Frontal cortex (tissue), 4 donors: ENCODE measurements around the gene GRM7. TPM values are rescaled to one million over a fixed set of nuclear protein-coding genes. Genes with fewer than 3 reads are reported as not detected.

Source experiments
- DNase-seq, 2 donors: peaks; one replicate each; pipeline ENCODE4 v3.0.0; 2012; ENCODE audit warnings: low spot score in 2 of 2
- FAIRE-seq: peaks from 2 replicates; lab custom pipeline; 2012; peaks lifted over from hg19 to GRCh38; lab: Jason Lieb, UNC
- total RNA-seq: library from RNA; depleted of rRNA; stranded (reverse); fragments of >200 nt; gene quantifications from one replicate; pipeline ENCODE4 v1.2.3, GENCODE V29; 2014
- donor health status: control.
- donor health status: control.
- donor health status: control.

Gene GRM7
- total RNA-seq, 1 donor from 2014 or later, result 101 TPM

DNA sequence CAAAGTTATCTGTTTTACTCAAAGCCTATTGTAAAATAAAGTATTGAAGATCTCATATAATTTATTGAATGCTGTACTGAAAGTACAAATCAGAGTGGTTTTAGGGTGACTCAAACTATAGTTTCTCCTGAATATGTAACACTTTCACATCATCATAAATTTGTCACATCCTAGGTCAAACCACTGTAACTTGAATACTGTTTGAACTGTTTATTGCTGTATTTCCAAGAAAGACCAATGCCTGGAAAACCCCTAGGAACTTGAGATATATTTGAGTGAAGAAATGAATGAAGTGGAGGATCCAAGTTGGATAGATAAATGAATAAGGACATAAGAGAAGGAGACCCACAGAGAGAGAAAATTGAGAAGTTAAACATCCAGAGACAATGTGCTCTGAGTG is 348.2 kb downstream of the GRM7 start:
- DNase-seq (no peak), FAIRE-seq (no peak)

DNA sequence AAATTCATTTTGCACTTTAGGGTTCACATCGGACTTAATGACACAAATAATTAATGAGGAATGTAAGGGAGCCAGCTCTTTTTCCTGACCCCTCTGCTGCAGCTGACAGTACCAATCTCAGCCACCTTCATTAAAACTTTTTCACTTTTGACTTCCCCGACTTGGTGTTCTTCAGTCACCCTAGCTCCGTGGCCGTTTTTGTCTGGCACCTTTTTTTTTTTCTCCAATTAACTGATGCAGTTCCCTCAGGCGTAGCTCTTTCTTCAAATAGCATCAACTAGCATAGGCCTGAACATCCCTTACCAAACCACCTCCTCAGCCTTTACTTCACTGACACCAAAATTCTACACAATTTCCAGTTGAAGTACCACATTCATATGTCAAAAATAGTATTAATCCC is 350.8 kb downstream of the GRM7 start:
- DNase-seq (no peak), FAIRE-seq (no peak)

DNA sequence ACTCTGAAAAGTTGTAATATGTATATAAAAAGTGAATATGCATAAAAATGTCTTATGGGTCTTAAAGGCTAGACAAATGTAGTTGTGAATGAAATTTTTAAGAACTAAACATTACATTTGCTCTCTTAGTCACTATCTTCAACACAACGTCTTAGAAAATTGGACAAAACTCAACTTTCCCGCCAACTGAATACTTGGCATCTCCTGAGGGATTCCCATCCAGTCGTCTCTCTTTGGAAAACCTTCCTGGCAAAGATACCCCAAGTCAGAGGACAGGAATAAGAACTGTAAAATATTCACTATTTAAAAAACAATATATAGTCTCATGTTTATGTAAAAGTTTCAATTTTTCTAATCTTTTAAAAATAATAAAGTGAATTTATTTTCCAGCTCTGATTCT is 354.8 kb downstream of the GRM7 start:
- no peak for FAIRE-seq
- no peak for DNase-seq

DNA sequence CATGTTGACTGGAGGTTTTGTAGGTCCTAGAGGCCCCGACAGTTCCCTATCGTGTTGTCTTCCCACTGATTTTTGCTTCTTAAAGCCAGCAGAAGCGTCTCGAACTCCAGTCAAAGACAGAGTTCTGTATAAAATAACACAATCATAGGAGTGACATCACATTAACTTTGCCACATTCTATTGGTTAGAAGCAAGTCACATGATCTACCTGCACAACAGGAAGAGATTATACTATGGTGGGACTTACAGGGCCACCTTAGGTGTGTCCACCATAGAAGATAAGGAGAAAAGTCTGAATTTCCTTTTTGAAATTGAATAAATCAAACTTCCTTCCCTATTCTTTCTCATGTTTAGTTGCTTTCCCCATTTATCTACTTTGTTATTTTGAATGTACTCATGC is 365.5 kb downstream of the GRM7 start:
- FAIRE-seq (no peak), DNase-seq (no peak)

DNA sequence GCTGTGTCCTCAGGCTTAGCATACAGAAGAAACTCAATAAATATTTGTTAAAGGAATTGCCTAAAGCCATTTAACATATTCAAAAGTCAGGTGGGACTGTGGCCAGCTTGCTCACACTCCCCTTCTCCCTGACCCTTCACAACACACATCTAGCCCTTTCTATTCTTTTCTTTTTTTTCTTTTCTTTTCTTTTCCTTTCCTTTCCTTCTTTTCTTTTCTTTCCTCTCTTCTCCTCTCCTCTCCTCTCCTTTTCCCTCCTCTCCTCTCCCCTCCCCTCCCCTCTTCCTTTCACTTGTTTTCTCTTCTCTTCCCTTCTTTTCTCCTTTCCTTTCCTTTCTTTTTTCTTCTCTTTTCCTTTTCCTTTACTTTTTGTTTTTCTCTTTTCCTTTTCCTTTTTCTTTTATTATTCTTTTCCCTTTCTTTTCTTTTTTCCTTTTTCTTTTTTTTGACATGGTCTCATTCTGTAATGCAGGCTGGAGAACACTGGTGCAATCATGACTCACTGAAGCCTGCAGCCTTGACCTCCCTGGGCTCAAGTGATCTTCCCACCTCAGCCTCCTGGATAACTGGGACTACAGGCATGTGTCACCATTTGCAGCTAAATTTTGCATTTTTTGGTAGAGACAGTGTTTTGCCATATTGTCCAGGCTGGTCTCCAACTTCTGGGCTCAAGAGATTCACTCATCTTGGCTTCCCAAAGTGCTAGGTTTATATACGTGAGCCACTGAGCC is 377.8 kb downstream of the GRM7 start:
- no peak for FAIRE-seq

DNA sequence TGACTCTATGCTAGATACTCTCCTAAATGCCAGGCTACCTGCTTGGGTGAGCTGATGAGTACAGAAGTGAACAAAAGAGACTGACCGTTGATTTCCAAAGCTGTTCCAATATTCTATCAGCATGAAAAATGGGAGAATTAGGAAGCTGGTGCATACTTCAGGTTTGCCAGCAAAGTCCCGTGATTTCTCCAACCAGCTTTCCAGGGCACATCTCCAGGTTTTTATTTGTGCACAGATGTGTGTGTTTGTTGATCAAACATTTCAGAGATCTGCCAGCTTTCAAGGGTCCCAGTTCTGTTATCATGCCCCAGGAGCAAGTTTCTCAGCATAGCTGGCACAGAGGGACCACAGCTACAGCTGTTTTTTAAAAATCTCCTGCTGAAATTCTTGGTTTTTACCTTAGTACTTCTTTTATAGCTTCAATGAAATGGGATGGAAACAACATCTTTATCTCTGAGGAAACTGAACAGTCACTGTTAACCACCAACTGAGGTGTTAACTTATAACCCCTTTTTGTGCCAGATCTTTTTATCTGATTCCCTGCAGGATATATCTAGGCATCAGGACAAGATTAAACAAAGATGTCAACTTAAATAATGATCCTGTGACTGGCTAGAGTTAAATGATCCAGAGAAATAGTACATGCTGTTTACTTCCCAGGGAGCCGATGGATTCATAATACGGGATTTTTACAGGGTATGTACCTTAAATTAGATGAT is 380.8 kb downstream of the GRM7 start:
- DNase-seq (no peak), FAIRE-seq (no peak)

More for the DNA sequence above, 377.8 kb downstream of the GRM7 start:
- no peak for DNase-seq

DNA sequence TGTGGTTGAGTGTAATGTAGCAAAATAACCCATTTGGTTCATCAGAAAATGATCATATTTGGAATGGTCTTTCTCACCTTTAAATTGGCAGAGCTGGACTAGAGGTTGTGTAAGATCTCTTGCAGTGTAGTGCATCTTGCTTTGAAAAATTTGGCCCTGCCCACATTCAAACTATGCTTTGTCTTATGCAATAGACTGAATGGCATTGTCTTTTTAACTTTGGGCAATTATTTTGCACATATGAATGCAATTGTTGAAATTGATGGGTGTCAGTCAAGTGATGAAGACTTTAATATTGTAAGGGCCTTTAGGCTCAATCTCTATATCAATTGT is 381.4 kb downstream of the GRM7 start:
- FAIRE-seq (no peak), DNase-seq (no peak)

DNA sequence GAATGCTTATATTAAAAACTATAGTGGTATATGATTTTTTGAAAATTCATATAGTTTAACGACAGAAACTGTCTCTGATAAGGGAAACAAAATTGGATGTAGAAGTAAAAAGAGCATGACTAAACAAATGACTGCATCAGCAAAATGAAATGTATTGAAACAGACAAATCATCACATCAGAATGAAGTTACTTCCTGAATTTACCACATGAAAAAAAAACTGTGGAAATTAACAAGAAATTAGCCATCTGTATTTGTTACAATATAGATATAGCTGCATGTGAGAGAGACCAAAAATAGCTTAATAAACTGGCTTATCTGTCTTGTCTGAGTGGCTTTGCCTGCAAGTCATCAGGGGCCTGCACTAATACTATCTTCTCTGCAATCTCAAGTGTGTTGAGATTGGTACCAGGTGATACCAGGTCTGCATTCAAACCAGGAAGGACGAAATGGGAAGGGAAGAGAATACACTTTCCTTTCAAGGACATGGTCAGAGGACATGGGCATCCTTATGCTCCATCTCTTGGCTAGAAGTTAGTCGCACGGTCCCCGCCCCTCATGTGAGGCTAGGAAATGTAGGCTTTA is 388.7 kb downstream of the GRM7 start:
- no peak for FAIRE-seq
- DNase-seq, result no peak

DNA sequence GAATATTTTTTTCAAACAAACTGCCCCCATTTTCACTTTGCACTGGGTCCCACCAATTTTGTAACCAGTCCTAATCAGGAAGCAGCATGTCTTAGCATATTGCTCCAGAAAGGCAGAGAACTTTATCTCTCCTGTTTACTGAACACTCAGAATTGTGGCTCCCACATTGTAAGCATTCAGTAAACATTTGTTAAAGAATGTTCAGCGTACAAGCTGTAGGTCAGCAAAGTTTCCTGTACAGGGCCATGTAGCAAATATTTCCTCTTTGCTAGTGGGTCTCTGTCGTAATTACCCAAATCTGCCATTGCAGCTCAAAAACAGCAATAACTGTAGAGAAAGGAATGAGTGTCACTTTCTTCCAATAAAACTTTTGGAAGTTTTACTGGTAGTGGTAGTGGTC is 393.3 kb downstream of the GRM7 start:
- FAIRE-seq, result no peak

DNA sequence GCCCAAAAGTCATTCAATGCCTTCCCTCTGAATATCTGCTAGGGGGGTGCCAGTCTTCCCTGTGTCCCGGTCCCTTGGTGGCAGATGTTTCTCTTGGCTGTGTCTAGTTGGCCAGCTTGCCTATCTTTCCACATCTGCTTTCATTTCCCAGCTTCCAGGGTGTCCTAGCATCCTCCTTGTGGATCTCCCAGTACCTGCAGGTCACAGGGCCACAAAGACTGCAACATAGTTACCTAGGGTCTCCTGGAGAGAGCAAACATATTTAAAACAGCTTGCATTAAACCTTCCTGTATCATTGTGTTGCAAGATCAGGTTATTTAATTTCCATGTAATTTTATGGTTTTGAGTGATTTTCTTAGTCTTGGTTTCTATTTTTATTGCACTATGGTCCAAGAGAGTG is 400.1 kb downstream of the GRM7 start:
- FAIRE-seq, result no peak
- no peak for DNase-seq

More for the DNA sequence above, 393.3 kb downstream of the GRM7 start:
- no peak for DNase-seq

DNA sequence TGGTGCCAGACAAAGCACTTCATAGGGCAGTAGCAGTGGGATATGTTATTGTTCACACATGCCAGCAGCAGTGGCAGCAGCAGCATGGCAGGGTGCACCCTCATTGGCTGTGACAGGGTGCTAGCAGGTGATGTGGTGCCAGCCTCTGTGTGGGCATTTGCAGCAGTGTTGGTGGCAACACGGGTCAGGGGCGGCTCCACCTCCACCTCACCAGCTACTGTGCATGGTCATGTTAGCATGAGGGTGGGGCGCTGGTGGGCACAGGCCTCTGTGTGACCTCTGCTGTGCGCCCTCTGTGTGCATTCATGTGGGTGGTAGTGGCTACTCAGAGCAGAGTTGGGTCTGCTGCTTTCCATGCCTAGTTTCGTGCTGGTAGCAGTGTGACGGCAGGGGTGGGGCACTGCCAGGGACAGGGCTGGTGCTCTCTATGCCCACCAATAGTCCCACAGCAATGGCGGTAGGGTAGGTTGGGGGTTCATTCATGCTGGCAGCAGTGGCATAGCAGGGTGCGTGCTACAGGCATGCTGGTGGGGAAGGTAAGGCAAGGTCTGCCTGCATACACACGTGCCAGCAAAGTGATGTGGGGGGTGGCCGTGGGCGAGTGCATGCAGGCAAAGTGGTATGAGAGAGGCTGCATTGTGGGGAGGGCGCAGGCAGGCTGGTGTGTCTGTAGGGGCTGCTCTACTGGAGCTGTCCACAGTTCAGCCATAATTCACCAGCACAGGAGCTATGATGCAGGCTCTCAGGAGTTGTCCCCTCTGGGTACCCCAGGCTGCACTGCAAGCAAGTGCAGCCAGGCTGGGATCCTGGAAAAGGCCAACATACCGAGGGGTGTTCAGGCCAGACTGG is 402.7 kb downstream of the GRM7 start:
- no peak for DNase-seq
- FAIRE-seq, result no peak

DNA sequence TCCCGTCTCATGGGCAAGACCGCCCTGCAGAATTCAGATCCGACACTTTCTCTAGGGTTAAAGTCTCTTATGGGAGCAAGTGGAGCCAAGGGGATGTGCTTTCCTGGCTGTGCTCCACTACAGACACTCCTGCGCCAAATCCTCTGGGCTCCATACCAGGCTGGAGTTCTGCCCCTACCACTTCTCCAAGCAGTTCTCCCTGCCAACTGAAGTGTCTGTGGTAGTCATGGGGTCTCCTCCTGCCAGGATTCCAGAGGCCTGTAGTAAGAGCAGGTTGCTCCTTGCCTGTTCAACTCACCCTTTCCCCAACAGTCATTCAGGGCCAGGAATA is 403.2 kb downstream of the GRM7 start:
- DNase-seq (no peak), FAIRE-seq (no peak)

DNA sequence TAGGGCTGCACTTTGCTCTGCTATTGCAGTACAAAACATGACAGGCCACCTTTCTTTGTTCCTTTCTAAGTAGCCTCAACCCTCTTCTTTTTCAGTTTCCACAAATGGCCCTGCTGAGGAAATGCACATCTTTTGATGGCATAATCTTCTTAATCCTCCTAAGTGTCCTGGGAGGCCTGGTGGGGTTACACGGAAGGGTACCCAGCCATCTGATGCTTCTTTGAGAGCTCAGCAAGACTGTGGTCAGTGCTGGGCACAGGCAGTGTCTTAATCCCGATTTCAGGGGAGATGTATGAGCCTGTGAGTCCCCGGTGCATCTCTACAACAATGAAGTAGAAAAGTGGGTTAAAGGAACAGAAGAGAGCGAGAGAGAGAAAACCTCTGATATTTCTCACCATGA is 404.8 kb downstream of the GRM7 start:
- FAIRE-seq, result no peak
- DNase-seq, result no peak

DNA sequence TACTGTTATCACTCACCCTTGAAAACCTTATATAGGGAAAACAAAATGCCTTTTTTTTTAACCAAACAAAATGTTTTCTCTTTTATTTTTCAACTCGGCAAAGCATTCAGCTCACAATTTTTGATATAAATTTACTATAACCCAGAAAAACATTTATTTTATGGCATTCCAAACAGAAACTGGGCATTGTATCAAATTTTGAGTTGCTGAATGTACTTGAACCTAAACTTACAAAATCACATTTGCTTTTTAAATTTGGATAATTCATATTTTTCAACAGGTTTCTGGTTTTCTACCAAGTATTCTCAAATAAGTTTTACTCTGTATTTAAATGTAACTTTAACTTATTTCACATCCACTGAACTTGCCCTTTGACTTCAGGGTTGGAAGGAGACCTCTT is 405.6 kb downstream of the GRM7 start:
- DNase-seq (no peak), FAIRE-seq (no peak)

DNA sequence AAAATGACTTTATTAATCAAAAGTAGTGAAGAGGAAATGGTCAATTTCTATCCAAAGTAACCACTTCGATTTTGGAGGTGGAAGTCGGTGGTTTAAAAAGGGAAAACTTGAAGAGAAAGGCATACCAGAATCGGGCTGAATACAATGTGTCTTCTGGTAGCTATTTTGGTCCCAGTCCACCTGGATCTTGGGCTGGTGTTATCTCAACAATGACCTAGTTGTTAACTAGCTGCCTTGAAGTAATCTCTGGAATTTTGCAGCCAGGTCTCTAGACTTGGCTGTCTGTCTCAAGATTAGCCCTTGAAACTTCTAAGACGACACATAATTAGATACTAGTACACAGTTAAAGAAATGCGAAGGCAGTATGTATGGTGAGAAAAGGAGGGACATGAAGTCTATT is 409.8 kb downstream of the GRM7 start:
- no peak for DNase-seq
- FAIRE-seq, result no peak

DNA sequence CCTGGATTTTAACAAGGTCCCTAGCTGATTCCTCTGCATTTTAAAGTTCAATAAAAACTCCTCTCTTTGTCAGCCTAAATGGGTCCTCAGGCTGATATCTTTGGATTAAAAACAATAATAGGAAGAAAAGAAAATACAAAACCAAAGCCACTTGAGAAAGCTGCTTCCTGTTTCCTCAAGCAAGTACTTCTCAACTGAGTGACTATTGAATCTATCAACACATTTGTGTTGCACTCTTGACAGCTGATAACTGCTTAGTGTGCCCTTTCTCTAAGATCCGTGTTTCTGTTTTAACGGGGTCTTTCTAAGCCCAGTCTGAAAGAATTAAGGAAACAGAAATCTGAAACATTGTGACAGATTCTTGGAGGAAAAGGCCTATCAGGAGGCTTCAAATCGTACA is 410.7 kb downstream of the GRM7 start:
- FAIRE-seq (no peak), DNase-seq (no peak)

DNA sequence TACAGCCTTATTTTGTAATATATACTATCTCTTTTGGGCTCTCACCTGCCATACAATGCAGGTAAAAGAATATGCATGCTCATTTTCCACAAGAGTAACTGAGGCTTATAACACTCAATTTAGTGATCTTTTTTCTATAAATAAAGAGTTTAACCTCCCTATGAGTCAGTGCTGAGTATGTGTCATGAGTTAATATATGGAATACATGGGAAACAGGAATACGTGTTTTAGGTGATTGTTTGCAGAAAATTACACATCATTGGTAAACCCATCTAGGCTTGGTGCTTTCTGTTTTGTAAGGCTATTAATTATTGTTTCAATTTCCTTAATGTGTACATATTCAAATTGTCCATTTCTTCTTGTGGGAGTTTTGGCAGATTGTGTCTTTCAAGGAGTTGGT is 411.3 kb downstream of the GRM7 start:
- DNase-seq (no peak), FAIRE-seq (no peak)

DNA sequence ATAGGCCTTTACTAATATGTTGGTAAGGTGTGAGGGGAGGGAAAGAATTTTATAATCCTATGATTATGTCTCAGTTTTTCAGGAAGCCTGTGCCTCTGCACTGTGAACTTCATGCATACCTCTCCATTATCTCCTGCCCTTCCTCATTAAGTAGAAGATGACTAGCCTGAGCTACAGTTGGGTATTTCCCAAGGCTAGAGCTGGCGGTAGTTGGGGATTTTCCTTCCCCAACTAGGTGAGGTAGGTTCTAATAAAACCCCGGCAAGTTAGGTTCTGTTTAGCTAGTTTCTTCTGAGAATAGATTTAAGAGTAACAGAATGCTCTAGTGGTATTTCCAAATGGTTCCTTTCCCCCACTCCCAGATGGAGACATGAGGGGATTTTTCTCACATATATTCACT is 414.5 kb downstream of the GRM7 start:
- no peak for FAIRE-seq
- no peak for DNase-seq

DNA sequence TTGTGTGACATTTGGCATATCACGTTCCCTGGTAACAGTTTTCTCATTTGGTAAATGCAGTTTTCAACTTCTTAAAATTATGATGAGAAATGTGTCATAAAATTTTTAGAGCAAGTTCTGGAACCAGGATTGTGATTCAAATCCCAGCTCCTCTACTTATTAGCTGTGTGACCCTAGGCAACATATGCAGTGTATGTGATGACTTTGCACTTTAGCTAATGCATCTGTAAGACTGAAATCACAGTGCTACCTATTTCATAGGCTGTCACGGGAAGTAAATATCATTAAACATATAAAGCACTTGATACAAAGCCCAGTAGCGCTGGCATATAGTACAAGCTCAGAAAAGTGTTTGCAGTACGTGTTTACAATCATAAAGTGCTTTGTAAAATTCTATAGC is 419.4 kb downstream of the GRM7 start:
- FAIRE-seq (no peak), DNase-seq (no peak)

DNA sequence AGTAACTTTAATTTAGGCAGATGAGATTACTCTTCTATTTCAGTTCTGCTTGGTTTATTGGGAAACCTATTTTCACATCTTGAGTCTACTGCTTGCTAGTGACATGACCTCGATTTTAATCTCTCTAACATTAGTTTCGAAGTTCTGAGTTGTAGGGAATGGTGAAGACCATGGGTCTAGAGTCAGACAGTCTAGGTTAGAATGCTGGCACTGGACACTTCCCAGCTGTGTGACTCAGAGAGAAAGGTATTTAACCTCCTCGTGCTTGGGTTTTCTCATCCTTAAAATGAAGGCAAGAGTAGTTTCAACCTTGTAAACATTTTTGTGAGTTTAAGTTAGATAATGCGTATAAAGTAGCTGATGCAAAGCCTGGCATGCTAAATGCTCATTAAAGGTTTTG is 422.1 kb downstream of the GRM7 start:
- FAIRE-seq (no peak), DNase-seq (no peak)

DNA sequence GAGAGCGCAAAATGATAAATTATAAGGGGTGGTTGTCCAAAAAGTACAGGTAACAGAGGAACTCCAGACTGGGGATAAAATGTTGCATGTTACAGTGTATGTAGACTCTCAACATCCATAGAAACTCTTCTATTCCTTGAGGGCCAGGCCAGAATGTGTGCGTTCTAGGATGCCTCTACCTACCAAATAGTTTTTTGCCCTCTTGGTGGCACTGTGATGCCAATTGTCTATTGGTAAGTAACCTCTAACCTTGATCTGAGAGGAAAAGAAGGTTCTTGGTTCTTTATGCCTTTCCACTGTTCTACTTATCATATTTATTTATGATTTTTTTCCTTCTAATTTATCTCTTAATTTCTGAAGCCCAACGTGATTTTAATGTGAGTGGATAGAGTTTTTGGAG is 424.6 kb downstream of the GRM7 start:
- no peak for DNase-seq
- no peak for FAIRE-seq
